Hepatocyte (in vitro differentiated cells): Measurements from ENCODE around the gene FGF21. TPM values are rescaled to one million over a fixed set of nuclear protein-coding genes. Genes with fewer than 3 reads are reported as not detected.

Experiments
- DNase-seq: peaks from one replicate; pipeline ENCODE4 v3.0.0-alpha.2; 2016; ENCODE audit warnings: low spot score
- H2AFZ ChIP-seq: fragments of 200-600 bp; sonication (generic); 2 replicates; pipeline ENCODE4 v1.6.0; 2016; ENCODE audit warnings: antibody characterized with exemption, mild to moderate bottlenecking
- H3K27ac ChIP-seq: fragments of 200-600 bp; sonication (generic); 2 replicates; pipeline ENCODE4 v1.5.1; 2016; ENCODE audit warnings: mild to moderate bottlenecking
- H3K27me3 ChIP-seq: fragments of 200-600 bp; sonication (generic); 2 replicates; pipeline ENCODE4 v1.6.1; 2016
- H3K36me3 ChIP-seq: fragments of 200-600 bp; sonication (generic); replicated peaks from 2 replicates; pipeline ENCODE4 v1.5.1; 2016; ENCODE audit warnings: low read depth; ENCODE audit not compliant: insufficient read depth
- H3K4me1 ChIP-seq: fragments of 200-600 bp; sonication (generic); 2 replicates; pipeline ENCODE4 v1.5.1; 2016; ENCODE audit warnings: mild to moderate bottlenecking, moderate library complexity; ENCODE audit not compliant: insufficient read depth
- H3K4me2 ChIP-seq: fragments of 200-600 bp; sonication (generic); 2 replicates; pipeline ENCODE4 v1.6.0; 2016
- H3K4me3 ChIP-seq: fragments of 200-600 bp; sonication (generic); 2 replicates; pipeline ENCODE4 v1.5.1; 2016; ENCODE audit warnings: mild to moderate bottlenecking
- H3K79me2 ChIP-seq: fragments of 200-600 bp; sonication (generic); 2 replicates; pipeline ENCODE4 v1.6.0; 2017; ENCODE audit warnings: mild to moderate bottlenecking
- H3K9me2 ChIP-seq: fragments of 200-600 bp; sonication (generic); replicated peaks from 2 replicates; pipeline ENCODE4 v1.6.0; 2017; ENCODE audit warnings: mild to moderate bottlenecking; ENCODE audit not compliant: insufficient read depth
- H3K9me3 ChIP-seq: fragments of 200-600 bp; sonication (generic); 2 replicates; pipeline ENCODE4 v1.5.1; 2016; ENCODE audit warnings: low read depth, mild to moderate bottlenecking
- H4K20me1 ChIP-seq: fragments of 200-600 bp; sonication (generic); 2 replicates; pipeline ENCODE4 v1.6.0; 2016; ENCODE audit warnings: mild to moderate bottlenecking; ENCODE audit not compliant: insufficient read depth, poor library complexity, severe bottlenecking
- EZH2 ChIP-seq: fragments of 200-600 bp; sonication (generic); IDR thresholded peaks from 2 replicates; pipeline ENCODE4 v1.6.1; 2016; ENCODE audit warnings: antibody characterized with exemption, mild to moderate bottlenecking, borderline replicate concordance
- EZH2phosphoT487 ChIP-seq: fragments of 200-600 bp; sonication (generic); IDR thresholded peaks from one replicate; pipeline ENCODE4 v1.6.1; 2018; ENCODE audit warnings: antibody characterized with exemption, mild to moderate bottlenecking, low read depth, moderate library complexity; ENCODE audit not compliant: unreplicated experiment, severe bottlenecking
- WGBS: methylation state at CpG from one replicate; pipeline ENCODE4 v1.1.6; 2016; ENCODE audit warnings: low lambda C conversion rate; ENCODE audit errors: missing lambda C conversion rate; 5-methylcytosine and 5-hydroxymethylcytosine counted together
- polyA plus RNA-seq: library from polyadenylated mRNA; unstranded; fragments of >200 nt; fragmentation: Nextera tagmentation; extraction: Ambion mirVana; gene quantifications from 2 replicates; pipeline ENCODE4 v1.2.1, GENCODE V29; 2016
- total RNA-seq: library from RNA; depleted of rRNA; stranded (reverse); fragments of >200 nt; gene quantifications from 2 replicates; pipeline ENCODE4 v1.2.3, GENCODE V29; 2014
- TF ChIP-seq, protein P1 (sequence below): fragments of 200-600 bp; sonication (generic); IDR thresholded peaks from 2 replicates; pipeline ENCODE4 v1.5.1; 2016; ENCODE audit warnings: antibody characterized with exemption, mild to moderate bottlenecking; ENCODE audit not compliant: poor library complexity

Gene FGF21
- total and polyA plus RNA-seq, 2 experiments from 2014 or later: not detected

DNA sequence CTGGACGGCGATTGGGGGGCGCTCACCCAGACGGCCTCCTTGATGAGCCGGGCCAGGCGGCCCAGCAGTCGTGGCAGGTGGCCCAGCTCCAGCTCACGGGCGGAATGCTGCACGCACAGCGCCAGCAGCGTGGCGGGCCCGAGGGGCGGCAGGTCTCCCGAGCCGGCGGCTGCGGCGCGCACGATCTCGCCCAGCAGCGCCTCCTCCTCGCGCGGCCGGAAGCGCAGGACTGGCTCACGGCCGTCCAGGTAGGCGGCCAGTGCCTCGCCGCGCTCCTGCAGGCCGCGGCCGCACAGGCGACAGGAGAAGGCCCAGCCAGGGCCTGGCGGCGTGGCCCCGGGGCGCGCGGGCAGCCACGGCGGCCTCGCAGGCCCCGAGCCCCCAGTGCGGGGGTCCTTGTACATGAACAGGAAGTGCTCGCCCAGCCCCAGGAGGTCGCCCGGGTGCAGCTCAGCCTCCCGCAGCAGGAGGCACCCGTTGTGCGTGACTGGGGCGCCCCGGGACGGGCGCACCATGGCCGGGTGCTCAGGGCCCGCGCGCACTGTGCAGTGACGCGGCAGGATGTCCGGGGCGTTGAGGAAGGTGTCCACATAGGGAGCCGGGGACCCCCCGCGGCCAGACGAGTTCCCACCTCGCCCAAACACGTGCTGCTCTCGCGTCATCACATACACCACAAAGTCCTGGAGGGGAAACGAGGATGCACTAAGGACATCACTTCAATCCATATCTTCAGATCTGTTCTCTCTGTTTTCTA, 26.2 kb upstream of the FGF21 start:
- Histone ChIP-seq H3K79me2 (no peaks in the 10 kb centered on the region), H3K36me3 (no peaks in the 10 kb centered on the region), H3K9me2 (no peaks in the 10 kb centered on the region), H3K4me2 (no peak overlapping the region), H3K27ac (no peak overlapping the region), H3K27me3 (no peaks in the 10 kb centered on the region), H3K4me1 (no peaks in the 10 kb centered on the region), H3K9me3 (no peaks in the 10 kb centered on the region), H2AFZ (no peak overlapping the region), H4K20me1 (no peaks in the 10 kb centered on the region), H3K4me3 (no peak overlapping the region)
- WGBS: 73% methylated on average over 61 of the region's 77 CpGs
- TF ChIP-seq EZH2phosphoT487: no peak
- TF ChIP-seq, protein P1, sequence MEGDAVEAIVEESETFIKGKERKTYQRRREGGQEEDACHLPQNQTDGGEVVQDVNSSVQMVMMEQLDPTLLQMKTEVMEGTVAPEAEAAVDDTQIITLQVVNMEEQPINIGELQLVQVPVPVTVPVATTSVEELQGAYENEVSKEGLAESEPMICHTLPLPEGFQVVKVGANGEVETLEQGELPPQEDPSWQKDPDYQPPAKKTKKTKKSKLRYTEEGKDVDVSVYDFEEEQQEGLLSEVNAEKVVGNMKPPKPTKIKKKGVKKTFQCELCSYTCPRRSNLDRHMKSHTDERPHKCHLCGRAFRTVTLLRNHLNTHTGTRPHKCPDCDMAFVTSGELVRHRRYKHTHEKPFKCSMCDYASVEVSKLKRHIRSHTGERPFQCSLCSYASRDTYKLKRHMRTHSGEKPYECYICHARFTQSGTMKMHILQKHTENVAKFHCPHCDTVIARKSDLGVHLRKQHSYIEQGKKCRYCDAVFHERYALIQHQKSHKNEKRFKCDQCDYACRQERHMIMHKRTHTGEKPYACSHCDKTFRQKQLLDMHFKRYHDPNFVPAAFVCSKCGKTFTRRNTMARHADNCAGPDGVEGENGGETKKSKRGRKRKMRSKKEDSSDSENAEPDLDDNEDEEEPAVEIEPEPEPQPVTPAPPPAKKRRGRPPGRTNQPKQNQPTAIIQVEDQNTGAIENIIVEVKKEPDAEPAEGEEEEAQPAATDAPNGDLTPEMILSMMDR: no peak
- TF ChIP-seq EZH2: no peak
- no peak for DNase-seq

DNA sequence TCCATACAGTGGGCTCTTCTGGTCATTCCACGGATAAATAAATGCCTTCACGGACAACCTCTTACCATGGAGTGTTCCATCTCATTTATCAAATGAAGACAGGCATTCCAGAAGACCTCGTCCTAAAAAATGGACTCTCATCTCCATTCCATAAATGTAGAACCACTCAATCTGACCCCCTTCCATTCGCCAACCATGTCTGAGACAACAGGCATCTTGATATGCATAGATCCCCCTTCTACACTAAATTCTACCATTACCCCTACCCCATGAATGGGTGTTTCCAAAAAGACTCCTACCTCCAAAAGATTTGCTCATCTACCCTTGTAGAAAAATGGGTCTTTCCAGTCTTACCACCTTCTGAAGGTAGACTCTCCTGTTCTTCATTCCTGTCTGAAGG, 23.9 kb upstream of the FGF21 start:
- H3K27ac ChIP-seq: no peak overlapping the region
- H3K9me3 ChIP-seq: no peaks in the 10 kb centered on the region
- H3K4me1 ChIP-seq: no peaks in the 10 kb centered on the region
- no peaks in the 10 kb centered on the region for H4K20me1 ChIP-seq
- TF ChIP-seq, protein P1: no peak
- TF ChIP-seq EZH2phosphoT487: no peak
- no peak for TF ChIP-seq EZH2
- no peak for DNase-seq
- H3K4me3 ChIP-seq: no peak overlapping the region
- H3K9me2 ChIP-seq: no peaks in the 10 kb centered on the region
- no peaks in the 10 kb centered on the region for H3K36me3 ChIP-seq
- WGBS: 92% methylated on average over 4 of the region's 4 CpGs
- H3K79me2 ChIP-seq: no peaks in the 10 kb centered on the region
- H2AFZ ChIP-seq: no peak overlapping the region
- no peaks in the 10 kb centered on the region for H3K27me3 ChIP-seq
- H3K4me2 ChIP-seq: no peak overlapping the region

DNA sequence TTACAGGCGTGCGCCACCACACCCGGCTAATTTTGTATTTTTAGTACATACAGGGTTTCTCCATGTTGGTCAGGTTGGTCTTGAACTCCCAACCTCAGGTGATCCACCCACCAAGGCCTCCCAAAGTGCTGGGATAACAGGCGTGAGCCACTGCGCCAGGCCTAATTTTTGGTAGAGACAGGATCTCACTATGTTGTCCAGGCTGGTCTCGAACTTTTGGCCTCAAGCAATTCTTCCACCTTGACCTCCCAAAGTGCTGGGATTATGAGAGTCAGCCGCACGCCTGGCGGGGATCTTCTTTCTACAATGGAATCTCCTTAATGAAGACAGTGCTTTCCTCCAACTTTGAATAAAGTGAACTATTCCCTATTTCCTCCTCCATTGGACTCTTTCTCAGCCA, 20.7 kb upstream of the FGF21 start:
- H3K36me3 ChIP-seq: no peaks in the 10 kb centered on the region
- H3K27ac ChIP-seq: no peak overlapping the region
- peaks cover 3% of the 10 kb centered on the region for H3K27me3 ChIP-seq
- no peaks in the 10 kb centered on the region for H3K9me2 ChIP-seq
- H2AFZ ChIP-seq: peak overlapping the region; percentile 80
- H3K79me2 ChIP-seq: no peaks in the 10 kb centered on the region
- H3K9me3 ChIP-seq: no peaks in the 10 kb centered on the region
- peak overlapping the region; percentile 18 for H3K4me3 ChIP-seq
- no peaks in the 10 kb centered on the region for H4K20me1 ChIP-seq
- no peak for DNase-seq
- TF ChIP-seq EZH2 (no peak), EZH2phosphoT487 (no peak)
- TF ChIP-seq, protein P1: no peak
- peak overlapping the region; percentile 92 for H3K4me2 ChIP-seq
- H3K4me1 ChIP-seq: peaks cover 9% of the 10 kb centered on the region
- WGBS: 94% methylated on average over 9 of the region's 9 CpGs
